Right ventricle myocardium superior (tissue), 1 donor: Measurements from ENCODE around the gene ZBTB43. TPM values are rescaled to one million over a fixed set of nuclear protein-coding genes. Genes with fewer than 3 reads are reported as not detected.
"Not testable (repeated sequence)": the region's sequence is repeated elsewhere in the genome, so short reads cannot be mapped to it uniquely, and the experiment has no call there.

Source experiments
- ATAC-seq: fragments of 200-7000 bp; cut with Tn5 transposase; one replicate; pipeline ENCODE4 v1.9.1; 2020; ENCODE audit warnings: mild to moderate bottlenecking; ENCODE audit not compliant: poor library complexity
- DNase-seq: peaks from one replicate; pipeline ENCODE4 v3.0.0-alpha.2; 2020
- intact Hi-C: fragments of 100-400 bp; cut with DNase I; formaldehyde crosslinking; loops from one replicate; pipeline ENCODE4 v1.11.2; 2022
- total RNA-seq: library from RNA; stranded (reverse); fragmentation: NEBNext Ultra II Directional; extraction: Animal tissue kit (Norgen Biotek cat#: 25700); gene quantifications from one replicate; pipeline ENCODE4 v1.2.1, GENCODE V29; 2021
- donor health status: DM: no; HTN: yes; CAD: no; lungs with severe emphysema.

Gene ZBTB43
- total RNA-seq, 1 donor from 2014 or later: 36.8 TPM

- no peak for ATAC-seq
- DNase-seq: no peak
- intact Hi-C loops: loop anchor here (10.0 kb wide), 2 partner anchors 173 to 293 kb away; partner anchors contain the start of gene LMX1B
Measured at GRCh38 chr9:126788046-126788445, 16.8 kb upstream of the ZBTB43 start.

GRCh38 chr9:126788634-126789349 is 16.0 kb upstream of the ZBTB43 start:
- DNase-seq: no peak
- no peak for ATAC-seq
- intact Hi-C loops: loop anchor here (10.0 kb wide), 2 partner anchors 174 to 294 kb away; partner anchors contain the start of gene LMX1B

- intact Hi-C loops: no loop called here
- no peak for DNase-seq
- peak; percentile 26 for ATAC-seq
Measured at GRCh38 chr9:126790561-126790960, 14.3 kb upstream of the ZBTB43 start.

- DNase-seq (no peak), ATAC-seq (no peak)
- intact Hi-C loops: no loop called here
Measured at GRCh38 chr9:126791406-126792230, 13.2 kb upstream of the ZBTB43 start.

GRCh38 chr9:126793686-126794417 is 11.0 kb upstream of the ZBTB43 start:
- no peak for DNase-seq
- intact Hi-C loops: no loop called here
- no peak for ATAC-seq

- intact Hi-C loops: no loop called here
- DNase-seq: no peak
- ATAC-seq: no peak
Measured at GRCh38 chr9:126794441-126794840, 10.4 kb upstream of the ZBTB43 start.

GRCh38 chr9:126796758-126797157 is 8.1 kb upstream of the ZBTB43 start:
- intact Hi-C loops: no loop called here
- DNase-seq: no peak
- ATAC-seq: no peak

- intact Hi-C loops: no loop called here
Measured at GRCh38 chr9:126797903-126798302, 6.9 kb upstream of the ZBTB43 start.

GRCh38 chr9:126799034-126799433 is 5.8 kb upstream of the ZBTB43 start:
- intact Hi-C loops: no loop called here
- ATAC-seq (no peak), DNase-seq (no peak)

More at GRCh38 chr9:126797903-126798302, 6.9 kb upstream of the ZBTB43 start:
- ATAC-seq: no peak
- DNase-seq: no peak

GRCh38 chr9:126802318-126803059 is 2.4 kb upstream of the ZBTB43 start:
- ATAC-seq: no peak
- intact Hi-C loops: no loop called here
- no peak for DNase-seq

- intact Hi-C loops: no loop called here
- no peak for DNase-seq
- ATAC-seq: no peak
Measured at GRCh38 chr9:126804198-126804695, 593 bp upstream of the ZBTB43 start.

GRCh38 chr9:126805554-126806262 is 868 bp downstream of the ZBTB43 start:
- peak; percentile 73 for DNase-seq
- ATAC-seq: peak; percentile 83
- intact Hi-C loops: no loop called here

- intact Hi-C loops: no loop called here
- ATAC-seq (no peak), DNase-seq (no peak)
Measured at GRCh38 chr9:126806336-126806735, 1.5 kb downstream of the ZBTB43 start.

GRCh38 chr9:126809068-126809467 is 4.2 kb downstream of the ZBTB43 start:
- intact Hi-C loops: no loop called here
- DNase-seq (no peak), ATAC-seq (no peak)

- intact Hi-C loops, ATAC-seq, DNase-seq: not testable (repeated sequence)
Measured at GRCh38 chr9:126810221-126810620, 5.4 kb downstream of the ZBTB43 start.

- intact Hi-C loops: no loop called here
- ATAC-seq (peak; percentile 36), DNase-seq (no peak)
Measured at GRCh38 chr9:126813072-126813471, 8.2 kb downstream of the ZBTB43 start.

GRCh38 chr9:126814091-126814490 is 9.3 kb downstream of the ZBTB43 start:
- DNase-seq: no peak
- no peak for ATAC-seq
- intact Hi-C loops: no loop called here

GRCh38 chr9:126817615-126818014 is 12.8 kb downstream of the ZBTB43 start:
- ATAC-seq, DNase-seq, intact Hi-C loops: not testable (repeated sequence)
